CD14-positive monocyte (primary cell): ENCODE results near the gene MACROD2. TPM values are rescaled to one million over a fixed set of nuclear protein-coding genes. Genes with fewer than 3 reads are reported as not detected.

ENCODE experiments used
- DNase-seq, 3 donors: peaks; one replicate each; pipeline ENCODE4 v3.0.0-alpha.2; 2011 to 2022
- H2AFZ ChIP-seq: 2 replicates; pipeline ENCODE4 v1.6.0; 2012; ENCODE audit warnings: mild to moderate bottlenecking, low read depth, low read length, inconsistent platforms; ENCODE audit not compliant: insufficient read depth, poor library complexity, severe bottlenecking
- H3K27ac ChIP-seq, 2 donors: 1 replicate in 1 of 2; 2 replicates in 1 of 2; pipeline ENCODE4 v1.5.1; 2012 to 2013; ENCODE audit warnings: low read length in 2 of 2, control low read depth in 1 of 2, inconsistent platforms in 1 of 2, low read depth in 1 of 2, mild to moderate bottlenecking in 1 of 2
- H3K27me3 ChIP-seq, 2 donors: one replicate each; pipeline versions ENCODE4 v1.6.0 to v1.6.1; 2011 to 2013; ENCODE audit warnings: low read length in 2 of 2; ENCODE audit not compliant: control insufficient read depth in 2 of 2, insufficient read depth in 2 of 2
- H3K36me3 ChIP-seq, 2 donors: replicated peaks in 1 of 2; 1 replicate in 1 of 2; 2 replicates in 1 of 2; pipeline versions ENCODE4 v1.5.1 to v1.6.1; 2012 to 2013; ENCODE audit warnings: low read length in 2 of 2, control low read depth in 1 of 2, inconsistent platforms in 1 of 2, mild to moderate bottlenecking in 1 of 2; ENCODE audit not compliant: insufficient read depth in 2 of 2, control insufficient read depth in 1 of 2
- H3K4me1 ChIP-seq, 2 donors: 1 replicate in 1 of 2; 2 replicates in 1 of 2; pipeline versions ENCODE4 v1.5.1 to v1.6.1; 2012 to 2013; ENCODE audit warnings: low read length in 2 of 2, control low read depth in 1 of 2, inconsistent platforms in 1 of 2, mild to moderate bottlenecking in 1 of 2, moderate library complexity in 1 of 2; ENCODE audit not compliant: insufficient read depth in 2 of 2, control insufficient read depth in 1 of 2
- H3K4me2 ChIP-seq: replicated peaks from 2 replicates; pipeline ENCODE3; 2012; ENCODE audit warnings: low read length, moderate library complexity, mild to moderate bottlenecking; ENCODE audit not compliant: poor library complexity, severe bottlenecking; ENCODE audit errors: extremely low read depth
- H3K4me3 ChIP-seq, 3 experiments: fragments of 200-600 bp in 1 of 3; sonication (generic) in 1 of 3; replicated peaks in 1 of 3; 1 replicate in 2 of 3; 2 replicates in 1 of 3; pipeline ENCODE4 v1.5.1; 2011 to 2013; ENCODE audit warnings: low read length in 3 of 3, mild to moderate bottlenecking in 3 of 3, control low read depth in 2 of 3, low read depth in 2 of 3, inconsistent platforms in 1 of 3, moderate library complexity in 1 of 3
- H3K79me2 ChIP-seq: 2 replicates; pipeline ENCODE4 v1.6.0; 2012; ENCODE audit warnings: mild to moderate bottlenecking, control low read depth, inconsistent platforms, low read length, moderate library complexity; ENCODE audit not compliant: insufficient read depth
- H3K9ac ChIP-seq: 2 replicates; pipeline ENCODE4 v1.6.0; 2017; ENCODE audit warnings: low read length, mild to moderate bottlenecking; ENCODE audit not compliant: insufficient read depth, poor library complexity, severe bottlenecking
- H3K9me3 ChIP-seq, 2 donors: replicated peaks in 1 of 2; 1 replicate in 1 of 2; 2 replicates in 1 of 2; pipeline versions ENCODE4 v1.5.1 to v1.6.1; 2012 to 2013; ENCODE audit warnings: low read length in 2 of 2, control low read depth in 1 of 2; ENCODE audit not compliant: control insufficient read depth in 1 of 2, insufficient read depth in 1 of 2
- H4K20me1 ChIP-seq: 2 replicates; pipeline ENCODE4 v1.6.0; 2012; ENCODE audit warnings: mild to moderate bottlenecking, low read length, control low read depth, moderate library complexity; ENCODE audit not compliant: insufficient read depth
- H3K27ac Mint-ChIP-seq, 7 donors: one replicate each; pipeline ENCODE4 v1.8.0; 2020; ENCODE audit warnings: mild to moderate bottlenecking in 7 of 7, mixed read lengths in 7 of 7, moderate library complexity in 6 of 7, inconsistent platforms in 2 of 7
- H3K27me3 Mint-ChIP-seq, 3 donors: one replicate each; pipeline ENCODE4 v1.8.0; 2021 to 2022; ENCODE audit warnings: low read depth in 3 of 3, mild to moderate bottlenecking in 3 of 3, mixed read lengths in 3 of 3, moderate library complexity in 3 of 3, inconsistent platforms in 1 of 3
- H3K36me3 Mint-ChIP-seq, 2 donors: one replicate each; pipeline ENCODE4 v1.8.0; 2020; ENCODE audit warnings: mixed read lengths in 2 of 2, inconsistent platforms in 1 of 2, mild to moderate bottlenecking in 1 of 2
- H3K4me1 Mint-ChIP-seq: one replicate; pipeline ENCODE4 v1.8.0; 2020; ENCODE audit warnings: mild to moderate bottlenecking, mixed read lengths
- H3K4me3 Mint-ChIP-seq, 2 donors: one replicate each; pipeline ENCODE4 v1.8.0; 2020; ENCODE audit warnings: mild to moderate bottlenecking in 2 of 2, mixed read lengths in 2 of 2, moderate library complexity in 1 of 2
- H3K9me3 Mint-ChIP-seq, 7 donors: one replicate each; pipeline ENCODE4 v1.8.0; 2020 to 2022; ENCODE audit warnings: mixed read lengths in 7 of 7, mild to moderate bottlenecking in 6 of 7, moderate library complexity in 6 of 7, inconsistent platforms in 2 of 7
- CTCF ChIP-seq: fragments of 200-600 bp; IDR thresholded peaks from one replicate; pipeline ENCODE4 v1.8.0; 2022; ENCODE audit warnings: antibody characterized with exemption, mild to moderate bottlenecking
- intact Hi-C, 2 donors: fragments of 100-400 bp; cut with micrococcal nuclease; formaldehyde crosslinking; loops; one replicate each; pipeline versions ENCODE4 v1.15.0 to v1.15.1; 2023
- polyA plus RNA-seq, 3 donors: library from polyadenylated mRNA; depleted of rRNA in 1 of 3; unstranded in 2 of 3; stranded (reverse) in 1 of 3; fragments of 300-500 nt in 2 of 3; fragments of >200 nt in 1 of 3; fragmentation: Illumina TruSeq in 2 of 3; gene quantifications; 1 replicate in 2 of 3; 2 replicates in 1 of 3; pipeline ENCODE4 v1.2.3, GENCODE V29; 2012 to 2021

The MACROD2 gene
- polyA plus RNA-seq, 3 donors = 0.23 TPM; not detected in 2

- no peak overlapping the region for H3K4me3 Mint-ChIP-seq
Measured at GRCh38 chr20:14445902-14446301, 450.6 kb downstream of the MACROD2 start.

GRCh38 chr20:14446446-14446845 lies 451.1 kb downstream of the MACROD2 start:
- no peak overlapping the region for H3K27ac ChIP-seq
- H3K4me2 ChIP-seq = no peak overlapping the region
- no peaks in the 10 kb centered on the region for H3K4me1 ChIP-seq
- H3K4me3 Mint-ChIP-seq = no peak overlapping the region
- no peaks in the 10 kb centered on the region for H3K36me3 Mint-ChIP-seq
- no peak for TF ChIP-seq CTCF
- peaks cover 6 to 20% (median 11%) of the 10 kb centered on the region in 7 donors for H3K9me3 Mint-ChIP-seq
- no peak for DNase-seq
- H3K27me3 Mint-ChIP-seq = peaks cover 0 to 2% (median 0%) of the 10 kb centered on the region in 3 donors
- no peaks in the 10 kb centered on the region for H3K4me1 Mint-ChIP-seq
- intact Hi-C loops = no loop called here
- H3K36me3 ChIP-seq = no peaks in the 10 kb centered on the region
- H3K79me2 ChIP-seq = no peaks in the 10 kb centered on the region
- H3K27ac Mint-ChIP-seq = no peak overlapping the region
- H3K27me3 ChIP-seq = no peaks in the 10 kb centered on the region
- H4K20me1 ChIP-seq = no peaks in the 10 kb centered on the region
- H3K9ac ChIP-seq = no peak overlapping the region
- H2AFZ ChIP-seq = no peak overlapping the region
- H3K4me3 ChIP-seq = no peak overlapping the region
- peaks cover 11 to 13% of the 10 kb centered on the region in 2 donors for H3K9me3 ChIP-seq

More at GRCh38 chr20:14445902-14446301, 450.6 kb downstream of the MACROD2 start:
- H3K4me3 ChIP-seq = no peak overlapping the region
- no peak overlapping the region for H2AFZ ChIP-seq
- H3K27ac ChIP-seq = no peak overlapping the region
- Mint-ChIP-seq H3K4me1 (no peaks in the 10 kb centered on the region), H3K27me3 (peaks cover 0 to 2% (median 0%) of the 10 kb centered on the region in 3 donors), H3K36me3 (no peaks in the 10 kb centered on the region), H3K9me3 (peaks cover 5 to 20% (median 10%) of the 10 kb centered on the region in 7 donors), H3K27ac (no peak overlapping the region)
- no peaks in the 10 kb centered on the region for H3K27me3 ChIP-seq
- H3K9me3 ChIP-seq = peaks cover 11 to 17% of the 10 kb centered on the region in 2 donors
- intact Hi-C loops = no loop called here
- H3K36me3 ChIP-seq = no peaks in the 10 kb centered on the region
- H3K4me2 ChIP-seq = no peak overlapping the region
- no peaks in the 10 kb centered on the region for H4K20me1 ChIP-seq
- no peak for DNase-seq
- H3K9ac ChIP-seq = no peak overlapping the region
- no peaks in the 10 kb centered on the region for H3K79me2 ChIP-seq
- H3K4me1 ChIP-seq = no peaks in the 10 kb centered on the region
- TF ChIP-seq CTCF = no peak
